ENCODE data around the gene WDR59.
"Not testable (repeated sequence)": the region's sequence is repeated elsewhere in the genome, so short reads cannot be mapped to it uniquely, and the experiment has no call there.

The WDR59 gene

DNA sequence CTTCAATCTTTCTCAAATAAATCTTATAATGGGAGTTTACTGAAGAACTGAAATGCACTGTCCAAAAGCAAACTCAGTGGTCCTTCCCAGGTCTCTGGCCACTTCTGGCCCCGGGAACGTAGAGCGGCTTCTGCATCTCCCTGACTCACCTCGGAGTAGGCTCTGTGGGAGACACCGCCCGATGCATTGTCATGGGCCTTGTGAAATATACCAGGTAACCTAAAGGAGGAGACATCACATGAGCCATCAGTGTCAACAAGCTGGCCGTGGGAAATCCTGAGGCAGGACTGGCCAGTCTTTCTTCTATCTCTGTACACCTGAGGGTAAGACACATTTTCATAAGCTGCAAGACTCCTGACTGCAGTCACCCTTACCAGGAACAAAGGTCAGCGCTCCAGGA is 76.2 kb downstream of the WDR59 start:
- in situ Hi-C loops (cut with HindIII; ENCODE audit: low sequenced_read_pairs), result not testable (repeated sequence)

DNA sequence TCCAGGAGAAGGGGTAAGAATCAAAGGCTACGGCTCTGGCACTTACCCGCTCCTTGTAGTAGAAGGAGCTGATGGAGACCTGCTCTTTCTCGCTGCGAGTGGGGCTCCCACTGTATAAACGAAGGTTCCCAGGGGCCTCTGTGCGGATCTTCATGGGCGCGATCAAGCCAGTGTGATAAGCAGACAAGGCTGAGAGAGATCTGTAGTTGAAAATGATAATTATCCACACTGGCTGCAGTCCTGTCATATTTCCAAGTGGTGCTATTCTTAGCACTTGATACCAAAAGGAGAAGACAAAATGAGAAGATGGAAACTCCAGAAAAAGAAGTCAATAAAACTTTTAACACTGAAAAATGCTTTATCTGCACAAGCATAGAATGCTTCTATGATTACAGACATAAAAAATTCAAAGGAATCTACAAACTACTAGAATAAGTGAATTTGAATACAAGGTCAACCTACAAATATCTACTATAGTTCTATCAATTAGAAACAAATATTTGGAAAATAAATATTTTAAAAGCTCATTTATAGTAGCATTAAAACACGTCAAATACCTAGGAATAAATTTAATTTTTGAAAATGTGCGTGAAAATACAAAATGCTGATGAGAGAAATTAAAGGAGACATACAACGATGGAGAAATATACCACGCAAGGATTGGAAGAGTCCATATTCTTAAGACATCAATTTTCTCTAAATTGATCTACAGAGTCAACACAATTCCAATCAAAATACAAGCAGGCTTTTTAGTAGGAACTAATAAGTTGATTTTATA is 80.8 kb downstream of the WDR59 start:
- in situ Hi-C loops (cut with HindIII; ENCODE audit: low sequenced_read_pairs), result no loop called here

DNA sequence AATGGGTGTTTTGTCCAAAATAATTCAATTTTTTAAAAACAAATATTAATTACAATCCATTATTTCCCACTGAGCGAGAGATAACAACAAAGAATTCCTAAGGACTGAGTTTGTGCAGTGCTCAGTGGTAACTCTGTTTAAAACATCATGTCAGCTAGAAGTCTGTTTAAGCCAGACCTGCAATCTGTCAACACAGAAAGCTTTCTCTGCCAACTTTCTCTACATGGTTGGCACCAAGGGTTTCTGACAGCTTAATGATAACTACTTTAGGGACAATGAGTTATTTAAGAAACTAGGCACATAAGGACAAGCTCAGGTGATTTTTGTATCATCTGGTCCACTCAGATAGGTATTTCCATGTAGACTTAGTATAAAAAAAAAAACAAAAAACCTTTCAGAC is 81.8 kb downstream of the WDR59 start:
- in situ Hi-C loops (cut with HindIII; ENCODE audit: low sequenced_read_pairs), result no loop called here

DNA sequence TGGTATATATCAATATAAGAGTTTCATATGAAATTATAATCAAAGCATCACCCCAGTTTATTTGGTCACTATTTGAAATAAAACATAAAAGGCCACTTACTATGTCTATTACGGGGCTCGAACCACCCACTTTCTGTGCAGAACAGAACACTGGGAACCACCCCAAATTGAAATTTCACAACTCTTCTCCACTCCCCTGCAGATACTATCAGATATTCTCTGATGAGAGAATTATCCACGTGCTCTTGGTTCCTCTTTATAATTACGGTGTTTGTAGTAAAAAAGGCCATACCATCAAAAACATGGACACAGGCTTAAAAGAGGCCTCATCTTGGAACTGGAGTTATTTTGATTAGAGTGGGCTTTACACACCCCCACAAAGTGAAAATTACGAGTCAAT is 82.8 kb downstream of the WDR59 start:
- in situ Hi-C loops (cut with HindIII; ENCODE audit: low sequenced_read_pairs), result no loop called here

DNA sequence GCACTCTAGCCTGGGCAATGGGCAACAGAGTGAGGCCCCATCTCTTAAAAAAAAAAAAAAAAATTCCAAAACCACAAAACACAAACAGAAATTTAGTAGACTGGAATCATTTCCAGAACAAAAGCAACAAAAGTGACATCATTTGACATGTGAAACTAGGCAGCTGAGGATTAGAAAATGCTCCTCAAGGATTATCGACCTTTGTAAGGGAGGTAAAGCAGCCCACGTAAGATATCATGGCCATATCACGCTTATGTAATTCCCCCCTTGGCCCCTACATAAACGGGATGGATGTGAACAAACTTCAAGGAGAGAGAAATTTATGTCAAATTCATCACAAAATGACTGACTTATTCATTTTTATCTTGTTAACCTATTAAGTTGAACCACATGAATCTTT is 83.3 kb downstream of the WDR59 start:
- in situ Hi-C loops (cut with HindIII; ENCODE audit: low sequenced_read_pairs), result no loop called here

DNA sequence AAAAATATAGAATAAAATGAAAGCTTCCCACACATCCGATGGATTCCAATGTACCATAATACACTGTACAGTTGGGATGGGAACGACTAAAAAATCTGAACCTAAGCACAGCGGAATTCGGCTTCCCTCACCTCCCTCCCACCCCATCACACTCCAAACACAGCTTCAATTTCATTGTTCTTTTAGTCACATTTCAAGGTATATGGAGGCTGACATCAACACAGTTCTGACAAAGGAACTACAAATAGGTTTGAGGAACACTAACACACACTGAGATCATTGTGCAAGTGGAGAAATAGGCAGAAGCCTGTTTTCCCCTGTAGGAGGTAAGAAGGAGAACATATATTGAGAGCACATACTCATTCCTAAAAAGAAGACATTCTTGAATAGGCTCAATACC is 85.1 kb downstream of the WDR59 start:
- in situ Hi-C loops (cut with HindIII; ENCODE audit: low sequenced_read_pairs), result no loop called here

DNA sequence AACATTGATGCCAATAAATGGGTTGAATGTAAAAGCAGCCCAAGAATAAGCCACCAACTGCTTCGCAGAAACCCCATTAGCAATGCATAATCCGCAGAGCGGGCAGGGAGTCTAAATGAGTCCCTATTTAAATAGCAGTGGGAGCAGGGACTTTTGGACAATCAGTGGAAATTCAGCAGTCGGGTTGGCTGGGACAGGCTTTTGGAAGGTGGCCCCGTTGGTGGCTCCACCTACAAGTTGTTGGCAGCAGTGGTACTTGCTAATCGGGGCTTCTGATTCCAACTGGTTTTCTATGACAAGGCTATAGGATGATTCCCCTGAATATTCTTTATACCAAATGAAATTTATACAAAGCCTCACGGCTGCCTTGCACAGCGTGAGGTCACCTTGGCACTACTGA is 86.3 kb downstream of the WDR59 start:
- in situ Hi-C loops (cut with HindIII; ENCODE audit: low sequenced_read_pairs), result no loop called here

DNA sequence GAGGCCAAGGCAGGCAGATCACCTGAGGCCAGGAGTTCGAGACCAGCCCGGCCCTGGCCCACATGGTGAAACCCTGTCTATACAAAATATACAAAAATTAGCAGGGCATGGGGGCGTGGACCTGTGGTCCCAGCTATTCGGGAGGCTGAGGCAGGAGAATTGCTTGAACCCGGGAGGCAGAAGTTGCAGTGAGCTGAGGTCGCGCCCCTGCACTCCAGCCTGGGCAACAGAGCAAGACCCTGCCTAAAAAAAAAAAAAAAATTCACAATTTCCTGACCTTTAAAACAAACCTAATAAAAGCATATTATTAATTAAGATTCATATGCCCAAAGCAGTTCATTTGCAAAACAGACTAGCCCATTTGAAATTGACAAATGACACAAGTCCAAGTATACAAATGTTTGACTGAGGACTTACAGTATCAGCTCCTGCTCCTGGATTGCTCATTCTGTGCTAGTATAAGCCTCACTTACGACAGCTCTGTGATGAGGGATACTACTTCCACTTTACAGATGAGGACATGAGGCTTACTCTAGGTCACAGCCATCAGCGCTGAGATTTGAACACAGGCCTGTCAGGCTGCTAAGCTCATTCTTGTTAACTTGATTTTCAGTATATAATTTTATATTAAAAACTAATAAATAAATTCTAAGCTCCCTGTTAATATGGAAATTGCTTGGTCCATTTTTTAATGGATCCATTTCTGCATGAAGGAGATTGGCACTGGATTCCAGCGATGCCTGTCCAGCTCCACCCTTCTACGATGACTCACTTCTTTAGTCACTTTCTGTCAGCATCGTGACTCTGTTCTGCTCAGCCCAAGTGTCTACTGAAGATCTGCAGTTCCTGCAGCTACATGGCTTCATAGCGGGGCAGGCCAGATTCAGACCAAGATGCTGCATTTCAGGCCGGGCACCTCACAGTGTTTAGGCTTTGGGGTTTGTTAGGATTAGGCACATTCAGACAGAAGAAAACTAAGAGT is 88.2 kb downstream of the WDR59 start:
- in situ Hi-C loops (cut with HindIII; ENCODE audit: low sequenced_read_pairs), result no loop called here

DNA sequence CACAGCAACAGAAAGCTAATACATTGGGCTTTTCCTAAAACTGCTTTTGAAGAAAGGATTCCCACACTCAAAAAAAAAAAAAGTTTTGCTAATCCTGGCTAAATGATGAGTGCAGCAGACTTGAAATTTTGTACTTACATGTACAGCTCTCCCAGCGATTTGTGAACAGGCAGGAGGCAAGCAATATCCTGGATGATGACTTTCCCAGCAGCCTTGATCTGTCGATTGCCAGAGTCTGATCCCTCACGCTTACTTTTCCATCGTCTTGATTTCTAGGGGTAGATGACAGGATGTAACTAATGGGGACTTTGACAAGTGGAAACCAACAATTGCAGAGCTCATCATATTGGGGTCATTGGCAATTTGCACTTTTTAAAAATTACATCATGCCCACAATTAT is 91.4 kb downstream of the WDR59 start:
- in situ Hi-C loops (cut with HindIII; ENCODE audit: low sequenced_read_pairs), result no loop called here

DNA sequence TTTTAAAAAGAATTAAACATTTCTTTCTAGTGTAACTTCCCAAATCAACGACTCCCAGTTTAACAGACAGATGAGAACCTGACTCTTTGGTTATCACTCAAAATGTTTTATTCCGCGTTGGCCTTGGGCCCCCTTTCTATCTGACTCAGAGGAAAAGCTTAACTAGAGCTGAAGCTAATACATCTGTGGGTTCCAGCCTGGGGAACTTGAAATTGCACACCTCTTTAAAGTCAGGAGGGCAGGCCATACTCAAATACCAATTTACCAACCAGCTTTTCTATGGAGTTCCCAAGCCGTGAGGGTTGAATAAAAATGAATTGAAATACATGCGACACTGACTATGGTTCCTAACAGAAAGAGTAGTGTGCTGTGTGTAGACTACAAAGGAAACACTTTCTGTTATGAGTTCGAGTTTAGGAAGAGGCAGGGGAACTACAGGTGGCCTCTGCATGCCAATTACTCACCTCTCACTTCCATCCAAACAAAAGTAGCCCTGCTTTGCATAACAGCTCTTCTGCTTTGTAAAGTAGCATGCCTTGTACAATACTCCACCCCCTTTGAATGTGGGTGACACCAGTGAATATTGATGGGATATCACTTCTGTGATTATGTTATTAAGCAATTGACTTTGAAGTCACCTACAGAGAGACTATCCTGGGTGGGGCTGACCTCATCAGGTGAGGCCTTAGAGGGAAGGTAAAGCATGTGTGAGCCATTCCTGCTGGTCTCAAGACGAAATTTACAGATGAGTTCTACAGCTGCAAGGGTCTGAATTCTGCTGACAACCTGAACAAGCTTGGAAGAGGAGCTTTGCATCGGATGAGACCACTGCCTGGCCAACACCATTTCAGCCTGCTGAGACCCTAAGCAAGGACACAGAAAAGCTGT is 92.1 kb downstream of the WDR59 start:
- in situ Hi-C loops (cut with HindIII; ENCODE audit: low sequenced_read_pairs), result no loop called here

DNA sequence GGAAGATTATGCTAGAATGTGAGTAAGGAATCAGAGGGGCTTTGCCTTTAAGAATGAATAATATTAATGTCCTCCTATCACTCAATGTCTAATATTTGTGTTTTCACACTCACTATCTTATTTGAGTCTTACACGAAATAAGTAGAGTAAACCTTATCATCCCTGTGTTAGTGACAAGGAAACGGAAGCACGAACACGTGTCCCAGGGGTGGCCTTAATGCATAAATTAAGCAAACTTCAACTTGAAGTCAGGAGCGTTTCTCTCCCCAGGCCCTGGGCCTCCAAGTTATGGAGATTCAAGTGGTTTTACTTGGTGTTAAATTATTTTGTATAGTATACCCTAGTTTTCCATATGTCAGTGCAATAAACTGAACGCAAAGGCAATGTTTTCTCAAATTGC is 96.0 kb downstream of the WDR59 start:
- in situ Hi-C loops (cut with HindIII; ENCODE audit: low sequenced_read_pairs), result no loop called here

DNA sequence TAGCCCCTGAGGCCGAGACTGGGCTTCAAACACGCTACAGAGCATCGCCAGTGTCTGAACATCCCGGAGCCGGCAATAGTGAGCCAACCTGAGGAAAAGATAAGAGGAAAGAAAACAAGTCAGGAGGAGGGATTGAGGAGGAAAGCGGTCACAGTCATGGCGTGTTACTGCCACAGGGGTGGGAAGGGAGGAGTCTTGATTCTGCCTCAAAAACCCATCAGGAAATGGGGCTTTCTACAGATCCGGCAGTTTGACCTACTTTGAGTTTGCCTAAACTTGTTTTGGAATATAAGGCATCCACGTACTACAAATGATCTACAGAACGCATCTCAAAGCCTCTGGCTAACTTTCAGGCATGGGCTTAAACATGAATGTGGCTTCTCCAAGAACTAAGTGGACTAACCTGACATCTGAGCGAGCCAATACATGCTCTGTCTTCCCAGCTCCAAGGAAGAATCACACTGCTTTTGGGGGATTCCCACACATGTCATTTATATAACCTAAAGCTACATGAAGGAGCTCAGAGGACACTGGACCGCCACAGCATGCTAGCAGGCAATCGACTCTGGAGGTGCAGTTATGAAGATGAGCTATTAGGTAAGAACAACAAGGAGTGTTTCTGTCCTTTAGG is 96.6 kb downstream of the WDR59 start:
- in situ Hi-C loops (cut with HindIII; ENCODE audit: low sequenced_read_pairs), result no loop called here

DNA sequence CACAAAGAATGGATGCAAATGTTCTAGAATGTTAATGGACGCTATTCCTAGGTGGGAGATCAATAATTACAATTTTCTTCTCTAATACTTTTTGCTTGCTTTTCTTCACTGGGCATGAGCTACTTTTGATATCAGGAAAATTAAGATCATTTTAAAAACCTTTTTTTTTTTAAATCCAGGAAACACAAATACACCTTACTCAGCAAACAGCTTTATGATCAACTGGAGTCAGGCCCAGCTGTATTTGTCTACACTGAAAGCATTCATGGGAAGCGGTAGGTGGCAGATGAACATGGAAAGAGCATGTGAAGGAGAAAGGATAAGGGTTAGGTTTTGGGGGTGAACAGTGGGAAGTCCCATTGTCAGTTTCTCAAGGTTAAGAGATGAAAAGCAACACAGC is 97.8 kb downstream of the WDR59 start:
- in situ Hi-C loops (cut with HindIII; ENCODE audit: low sequenced_read_pairs), result no loop called here

DNA sequence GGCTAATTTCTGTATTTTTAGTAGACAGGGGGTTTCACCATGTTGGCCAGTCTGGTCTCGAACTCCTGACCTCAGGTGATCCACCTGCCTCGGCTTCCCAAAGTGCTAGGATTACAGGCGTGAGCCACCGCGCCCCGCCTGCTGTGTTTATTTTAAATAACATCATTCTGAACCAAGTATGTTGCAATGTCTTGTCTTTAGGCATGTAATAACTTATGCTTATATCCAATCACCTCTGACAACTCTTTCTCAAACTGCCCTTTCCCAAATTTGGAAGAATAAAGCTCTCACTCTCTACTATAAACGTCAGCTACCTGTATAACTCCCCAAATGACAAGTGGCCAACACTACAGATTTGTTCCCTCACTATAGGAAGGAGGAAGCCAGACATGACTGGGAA is 107.2 kb downstream of the WDR59 start:
- in situ Hi-C loops (cut with HindIII; ENCODE audit: low sequenced_read_pairs), result no loop called here

DNA sequence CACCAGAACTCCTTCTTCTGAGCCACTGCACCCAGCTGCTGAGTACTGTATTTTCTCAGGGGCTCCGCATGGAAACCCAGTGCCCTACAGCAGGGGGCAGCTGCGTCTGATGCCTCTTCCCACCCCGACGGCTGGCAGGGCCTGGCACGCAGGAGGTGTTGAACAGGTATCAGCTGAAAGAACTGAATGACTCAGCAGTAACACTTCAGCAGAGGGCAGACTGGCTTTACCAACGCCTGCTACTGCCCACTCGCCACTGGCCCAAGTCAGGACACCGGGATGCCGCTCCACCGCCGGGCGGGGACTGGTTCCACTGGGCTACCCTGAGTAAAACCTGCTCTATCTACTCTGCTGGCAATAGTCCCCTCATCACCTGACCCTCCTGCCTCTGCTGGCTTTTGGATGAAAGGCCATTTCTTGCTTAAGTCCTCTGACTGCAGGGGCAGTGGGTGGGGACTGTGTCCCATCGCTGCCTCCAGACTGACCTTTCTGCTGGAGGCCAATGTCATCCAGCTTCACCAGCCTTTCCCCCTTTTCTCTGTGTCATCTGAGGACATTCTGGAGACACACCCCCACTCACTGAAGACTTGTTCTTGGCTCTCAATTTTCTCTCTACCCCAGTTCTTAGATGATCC is 109.9 kb downstream of the WDR59 start:
- in situ Hi-C loops (cut with HindIII; ENCODE audit: low sequenced_read_pairs), result no loop called here

DNA sequence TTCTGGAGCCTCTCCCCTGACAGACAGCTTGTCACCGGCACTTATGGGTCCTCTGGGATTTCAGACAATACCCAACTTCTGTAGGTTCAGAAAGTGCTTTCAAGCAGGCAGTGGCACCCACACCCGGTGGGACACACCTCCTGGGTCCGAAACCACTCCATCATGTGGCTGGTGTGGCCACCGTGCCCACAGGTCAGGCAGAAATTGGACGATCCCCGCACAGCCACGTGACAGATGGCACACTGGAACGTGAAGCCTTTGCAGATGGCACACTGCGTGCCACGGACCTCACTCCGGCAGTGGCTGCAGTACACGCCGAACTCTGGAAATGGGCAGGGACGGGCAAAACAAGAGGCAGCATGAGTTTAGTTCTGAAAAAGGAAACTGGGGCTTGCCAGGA is 110.8 kb downstream of the WDR59 start:
- in situ Hi-C loops (cut with HindIII; ENCODE audit: low sequenced_read_pairs), result no loop called here

DNA sequence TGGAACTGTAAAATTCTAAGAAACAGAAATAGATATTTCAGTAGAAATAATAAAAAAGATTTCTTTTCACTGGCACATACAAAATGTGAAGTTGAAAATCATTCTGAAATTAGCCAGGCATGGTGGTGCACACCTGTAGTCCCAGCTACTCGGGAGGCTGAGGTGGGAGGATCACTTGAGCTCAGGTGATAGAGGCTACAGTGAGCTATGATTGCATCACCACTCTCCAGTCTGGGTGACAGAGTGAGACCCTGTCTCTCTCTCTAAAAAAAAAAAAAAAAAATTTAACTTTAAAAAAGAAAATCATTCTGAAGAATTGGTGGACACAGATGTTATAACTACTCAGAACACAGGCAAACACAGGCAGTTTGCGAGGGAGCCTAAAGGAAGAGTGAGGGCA is 112.6 kb downstream of the WDR59 start:
- in situ Hi-C loops (cut with HindIII; ENCODE audit: low sequenced_read_pairs), result no loop called here

DNA sequence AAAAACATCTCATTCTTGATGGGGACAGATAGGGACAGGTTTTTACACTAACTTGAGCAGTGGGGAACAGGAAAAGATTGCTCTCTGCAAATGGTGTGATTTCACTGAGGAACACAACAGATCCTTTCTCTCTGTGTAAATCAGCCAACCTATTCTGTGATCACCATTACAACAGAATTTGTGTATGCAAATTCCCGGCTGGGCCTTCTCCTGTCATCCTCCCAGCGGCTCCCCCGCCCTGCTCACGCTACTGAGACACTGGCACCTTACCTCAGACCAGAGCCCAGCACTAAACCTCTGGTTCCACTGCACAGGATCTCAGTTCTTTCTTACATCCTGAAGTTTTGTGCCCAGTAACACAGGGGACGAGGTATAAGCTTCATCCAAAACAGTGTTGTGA is 113.3 kb downstream of the WDR59 start:
- in situ Hi-C loops (cut with HindIII; ENCODE audit: low sequenced_read_pairs), result no loop called here

DNA sequence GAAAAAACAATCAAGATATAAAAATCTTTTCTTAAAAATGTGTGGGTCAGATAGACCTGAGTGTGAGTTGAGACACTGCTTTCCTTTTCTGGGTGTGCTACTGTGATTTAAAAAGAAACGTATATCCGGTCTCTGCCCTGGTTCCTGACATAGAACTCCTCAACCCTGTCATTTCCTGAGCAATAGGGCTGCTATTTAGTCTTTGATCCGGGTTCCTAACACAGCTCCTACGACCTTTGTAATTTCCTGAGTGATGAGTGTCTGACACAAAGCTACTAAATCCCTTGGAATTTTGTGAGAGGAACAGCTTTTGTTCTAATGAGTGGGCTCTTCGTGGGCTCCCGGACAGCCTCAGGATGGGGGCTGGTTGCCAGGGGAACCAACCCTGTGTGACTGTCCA is 116.4 kb downstream of the WDR59 start:
- in situ Hi-C loops (cut with HindIII; ENCODE audit: low sequenced_read_pairs), result no loop called here

DNA sequence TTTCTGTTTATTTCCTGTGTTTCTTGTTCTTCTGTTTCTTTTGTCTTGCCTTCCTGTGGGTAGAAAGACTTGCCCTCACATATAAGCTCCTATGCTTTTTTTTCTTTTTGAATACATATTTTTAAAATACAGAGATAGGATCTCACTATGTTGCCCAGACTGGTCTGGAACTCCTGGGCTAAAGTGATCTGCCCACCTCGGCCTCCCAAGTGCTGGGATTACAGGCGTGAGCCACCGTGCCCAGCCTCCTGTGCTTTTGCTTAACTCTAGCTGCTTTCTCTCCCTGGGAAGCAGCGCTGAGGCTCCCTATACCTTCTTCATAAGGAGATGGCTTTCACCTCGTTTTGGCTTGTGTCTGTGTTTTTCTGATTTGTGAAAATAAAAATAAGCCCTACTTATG is 116.9 kb downstream of the WDR59 start:
- in situ Hi-C loops (cut with HindIII; ENCODE audit: low sequenced_read_pairs), result no loop called here

Data from DLD1 (cell line).